GM13977 (cell line): ENCODE measurements around the gene AK9.

Source experiments
- DNase-seq: peaks from one replicate; pipeline ENCODE4 v3.0.0; 2012; ENCODE audit warnings: low spot score
- CTCF ChIP-seq: IDR thresholded peaks from 2 replicates; pipeline ENCODE4 v1.5.1; 2012; ENCODE audit warnings: mild to moderate bottlenecking, control low read depth; ENCODE audit not compliant: insufficient read depth; ENCODE audit errors: extremely low read depth, missing control alignments
- in situ Hi-C: fragments of 300-500 bp; cut with MboI; formaldehyde crosslinking; loops from one replicate; pipeline ENCODE4 v1.12.0; 2022; ENCODE audit warnings: low sequenced_read_pairs, low pct_unique_long_range_greater_than_20kb, mixed read lengths, inconsistent platforms; ENCODE audit not compliant: unreplicated experiment

AK9 gene

GRCh38 chr6:109483735-109484057 lies 207.3 kb downstream of the AK9 start:
- in situ Hi-C loops, result no loop called here
- DNase-seq, result no peak
- no peak for TF ChIP-seq CTCF

- peak; percentile 97 for DNase-seq
- no peak for TF ChIP-seq CTCF
- in situ Hi-C loops, result no loop called here
These were observed 207.9 kb downstream of the AK9 start, which contains the start of gene ZBTB24 for GRCh38 chr6:109482905-109483734. TSS of gene ZBTB24 (minus strand) at chr6:109483219. CDS start at chr6:109482026, 1,193 bp downstream.

GRCh38 chr6:109480993-109481480 lies 210.0 kb downstream of the AK9 start:
- in situ Hi-C loops, result no loop called here
- TF ChIP-seq CTCF, result no peak

GRCh38 chr6:109478841-109479624 lies 212.0 kb downstream of the AK9 start:
- in situ Hi-C loops, result no loop called here
- TF ChIP-seq CTCF, result no peak

More at GRCh38 chr6:109480993-109481480, 210.0 kb downstream of the AK9 start:
- DNase-seq, result no peak

DNA sequence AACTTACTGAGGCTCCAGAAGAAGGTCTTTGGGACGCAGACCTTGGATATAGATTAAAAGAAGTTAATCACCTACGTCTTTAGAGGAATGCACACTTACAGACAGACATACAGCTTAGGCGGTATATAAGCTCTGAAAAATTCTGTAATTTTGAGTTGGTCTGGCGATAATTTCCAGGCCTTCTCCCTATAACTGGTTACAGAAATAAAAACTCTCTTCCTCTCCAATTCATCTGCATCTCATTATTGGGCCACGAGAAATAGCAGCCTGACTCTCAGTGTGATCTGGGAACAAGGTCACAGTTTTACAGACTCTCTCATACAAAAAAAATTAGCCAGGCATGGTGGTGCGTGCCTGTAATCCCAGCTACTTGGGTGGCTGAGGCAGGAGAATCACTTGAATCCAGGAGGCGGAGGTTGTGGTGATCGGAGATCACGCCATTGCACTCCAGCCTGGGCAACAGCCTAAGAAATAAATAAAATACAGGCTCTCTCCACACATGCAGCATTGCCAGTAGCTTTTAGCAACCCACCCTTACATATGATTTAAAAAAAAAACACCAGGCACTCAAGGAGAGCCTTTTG lies 212.7 kb downstream of the AK9 start:
- in situ Hi-C loops, result no loop called here
- no peak for TF ChIP-seq CTCF
- DNase-seq, result no peak

More at GRCh38 chr6:109478841-109479624, 212.0 kb downstream of the AK9 start:
- DNase-seq, result no peak

GRCh38 chr6:109477725-109478124 lies 213.3 kb downstream of the AK9 start:
- TF ChIP-seq CTCF, result no peak
- in situ Hi-C loops, result no loop called here
- no peak for DNase-seq
